Stimulated activated naive CD8-positive, alpha-beta T cell treated with anti-CD3 and anti-CD28 coated beads, Interleukin-15, Interleukin-2, amounts not matched to agents 100 ng/mL and 50 ng/mL, for 24 hours (primary cell): ENCODE measurements around the gene TBC1D7.

ENCODE experiments used
- H3K27ac Mint-ChIP-seq: one replicate; pipeline ENCODE4 v1.8.0; 2021; ENCODE audit warnings: mild to moderate bottlenecking, mixed read lengths
- H3K27me3 Mint-ChIP-seq: one replicate; pipeline ENCODE4 v1.8.0; 2021; ENCODE audit warnings: mixed read lengths
- H3K36me3 Mint-ChIP-seq: one replicate; pipeline ENCODE4 v1.8.0; 2021; ENCODE audit warnings: low read depth, mixed read lengths
- H3K4me1 Mint-ChIP-seq: one replicate; pipeline ENCODE4 v1.8.0; 2021; ENCODE audit warnings: low read depth, mixed read lengths
- H3K4me3 Mint-ChIP-seq: one replicate; pipeline ENCODE4 v1.8.0; 2021; ENCODE audit warnings: mild to moderate bottlenecking, mixed read lengths
- H3K9me3 Mint-ChIP-seq: one replicate; pipeline ENCODE4 v1.8.0; 2021; ENCODE audit warnings: mixed read lengths

TBC1D7 gene

DNA sequence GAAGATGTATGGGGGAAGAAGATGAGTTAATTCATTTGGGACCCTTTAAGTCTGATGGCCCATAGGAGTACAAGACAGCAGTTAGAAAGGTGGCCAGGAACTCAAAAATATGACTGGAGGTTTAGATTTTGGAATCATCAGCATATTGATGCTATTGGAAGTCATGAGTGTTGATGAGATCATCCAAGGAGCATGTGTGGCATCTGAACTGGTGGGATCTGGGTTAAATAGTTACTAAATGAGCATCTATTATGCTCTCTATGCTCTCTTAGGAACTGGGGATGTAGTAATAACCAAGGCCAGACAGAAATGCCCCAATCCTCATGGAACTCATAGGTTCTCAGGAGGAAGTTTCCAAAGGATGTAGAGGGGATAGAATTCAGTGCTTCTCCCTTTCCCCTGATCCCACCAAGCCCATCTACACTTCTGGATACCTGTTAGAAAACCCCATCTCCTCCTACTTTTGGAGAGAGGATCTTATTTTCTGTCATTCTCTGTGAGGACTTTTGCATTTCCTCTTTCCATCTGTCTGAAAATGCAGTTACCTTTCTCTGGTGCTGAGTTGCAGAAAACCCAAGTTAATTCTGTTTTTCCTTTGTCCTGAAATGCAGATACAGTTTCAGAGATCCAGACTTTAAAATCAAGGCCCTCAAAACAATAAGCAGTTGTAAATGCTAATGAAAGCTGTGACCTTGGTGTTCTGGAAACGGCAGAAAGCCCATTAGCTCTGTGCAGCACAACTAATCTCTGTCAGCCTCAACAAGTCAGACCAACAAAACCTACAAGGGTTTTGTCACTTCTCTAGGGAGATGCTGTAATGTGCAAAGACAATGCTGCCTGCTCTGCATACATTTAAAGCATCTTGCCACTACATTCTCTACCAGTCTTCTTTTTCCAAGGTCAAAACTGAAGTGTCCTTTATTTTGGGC, 65.8 kb downstream of the TBC1D7 start:
- H3K36me3 Mint-ChIP-seq, result peaks cover 3% of the 10 kb centered on the region
- H3K27me3 Mint-ChIP-seq, result no peaks in the 10 kb centered on the region
- H3K9me3 Mint-ChIP-seq, result peaks cover 5% of the 10 kb centered on the region
- no peak overlapping the region for H3K4me3 Mint-ChIP-seq
- H3K27ac Mint-ChIP-seq, result peak overlapping the region; percentile 1
- H3K4me1 Mint-ChIP-seq, result peaks cover 35% of the 10 kb centered on the region

DNA sequence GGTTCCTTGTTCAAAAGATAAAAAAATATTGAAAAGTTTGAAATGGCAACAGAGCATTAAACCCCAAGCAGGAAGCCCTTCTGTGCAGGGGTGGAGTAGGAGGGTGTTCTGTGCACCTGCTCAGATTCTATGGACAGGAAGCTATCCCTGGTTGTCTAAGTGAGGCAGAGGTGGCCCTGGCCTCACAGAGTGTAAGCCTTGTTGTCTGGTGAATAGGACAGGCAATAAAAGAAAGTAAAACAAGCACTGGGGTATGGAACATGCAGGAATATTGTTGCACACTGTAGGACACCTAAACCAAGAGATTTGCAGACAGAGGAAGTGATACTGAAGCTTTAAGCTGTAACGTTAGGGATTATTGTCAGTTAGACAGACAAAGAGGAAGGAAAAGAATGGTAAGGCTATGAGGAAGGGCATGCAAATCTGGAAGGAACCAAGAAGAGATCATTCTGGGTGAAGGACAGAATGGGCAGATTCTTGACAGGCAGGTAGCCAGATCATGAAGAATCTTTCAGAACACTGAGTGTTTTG, 66.8 kb downstream of the TBC1D7 start:
- Mint-ChIP-seq H3K4me3 (no peak overlapping the region), H3K36me3 (no peaks in the 10 kb centered on the region), H3K27ac (peak overlapping the region; percentile 1), H3K4me1 (peaks cover 26% of the 10 kb centered on the region), H3K27me3 (no peaks in the 10 kb centered on the region), H3K9me3 (peaks cover 4% of the 10 kb centered on the region)

DNA sequence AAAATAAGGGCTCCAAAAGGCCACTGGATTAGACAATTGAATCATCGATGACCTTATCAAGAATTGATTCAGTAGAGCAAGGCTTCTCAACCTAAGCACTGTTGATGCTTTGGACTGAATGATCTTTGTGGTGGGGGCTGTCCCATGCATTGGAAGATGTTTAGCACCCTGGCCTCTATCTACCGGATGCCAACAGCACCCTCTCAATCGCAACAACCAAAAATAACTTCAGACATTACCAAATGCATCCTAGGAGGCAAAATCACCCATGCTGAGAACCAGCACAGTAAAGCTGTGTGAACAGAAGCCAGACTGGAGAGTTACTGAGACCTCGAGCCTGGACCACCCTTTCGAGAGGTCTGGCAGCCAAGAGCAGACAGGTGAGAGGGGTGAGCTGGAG, 67.5 kb downstream of the TBC1D7 start:
- Mint-ChIP-seq H3K4me1 (peaks cover 29% of the 10 kb centered on the region), H3K27me3 (no peaks in the 10 kb centered on the region), H3K9me3 (peaks cover 7% of the 10 kb centered on the region), H3K4me3 (no peak overlapping the region), H3K27ac (no peak overlapping the region), H3K36me3 (no peaks in the 10 kb centered on the region)

DNA sequence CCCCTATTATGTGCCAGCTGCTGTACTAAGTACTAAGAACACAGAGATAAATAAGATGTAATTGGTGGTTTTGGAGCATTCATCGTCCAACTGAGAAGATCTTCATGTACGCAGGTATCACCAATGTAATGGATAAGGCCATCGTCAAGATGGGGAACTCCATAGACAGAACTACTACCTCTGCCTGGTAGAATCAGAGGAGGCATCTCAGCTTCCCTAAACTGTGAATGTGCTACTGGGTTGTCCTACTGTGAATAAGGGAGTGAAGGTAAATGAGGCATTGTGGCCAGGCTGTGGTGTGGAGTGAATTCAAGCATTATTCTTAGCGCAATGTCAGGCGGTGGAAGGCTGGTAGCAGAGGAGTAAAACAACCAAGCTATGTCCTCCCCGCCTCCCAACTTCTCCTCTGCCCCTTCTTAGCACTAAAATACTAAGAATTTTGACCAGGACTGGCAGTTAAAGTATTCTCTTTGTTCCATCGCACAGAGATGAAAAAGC, 68.2 kb downstream of the TBC1D7 start:
- no peak overlapping the region for H3K4me3 Mint-ChIP-seq

DNA sequence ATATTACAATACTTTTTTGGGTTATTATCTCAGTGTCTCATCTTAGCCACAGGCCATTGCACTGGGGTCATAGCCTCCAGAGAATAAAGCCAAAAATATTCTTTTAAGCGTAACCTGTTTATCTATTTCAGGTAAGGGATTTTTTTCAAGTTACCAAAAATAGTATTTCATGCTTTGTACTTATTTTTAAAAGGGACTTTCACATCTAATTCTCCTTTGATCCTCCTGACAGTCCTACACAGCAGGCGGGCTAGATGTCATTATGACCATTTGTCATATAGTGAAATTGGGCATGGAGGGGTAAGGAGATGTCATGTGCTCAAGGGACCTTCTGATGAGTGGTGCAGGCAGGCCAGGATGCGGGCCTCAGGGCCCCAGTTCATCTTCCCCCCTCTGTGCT, 68.9 kb downstream of the TBC1D7 start:
- Mint-ChIP-seq H3K36me3 (no peaks in the 10 kb centered on the region), H3K27ac (no peak overlapping the region), H3K27me3 (no peaks in the 10 kb centered on the region), H3K9me3 (peaks cover 7% of the 10 kb centered on the region), H3K4me3 (no peak overlapping the region), H3K4me1 (peaks cover 29% of the 10 kb centered on the region)

More for the DNA sequence above, 68.2 kb downstream of the TBC1D7 start:
- H3K27me3 Mint-ChIP-seq, result no peaks in the 10 kb centered on the region
- H3K36me3 Mint-ChIP-seq, result no peaks in the 10 kb centered on the region
- peaks cover 7% of the 10 kb centered on the region for H3K9me3 Mint-ChIP-seq
- H3K4me1 Mint-ChIP-seq, result peaks cover 29% of the 10 kb centered on the region
- H3K27ac Mint-ChIP-seq, result no peak overlapping the region

DNA sequence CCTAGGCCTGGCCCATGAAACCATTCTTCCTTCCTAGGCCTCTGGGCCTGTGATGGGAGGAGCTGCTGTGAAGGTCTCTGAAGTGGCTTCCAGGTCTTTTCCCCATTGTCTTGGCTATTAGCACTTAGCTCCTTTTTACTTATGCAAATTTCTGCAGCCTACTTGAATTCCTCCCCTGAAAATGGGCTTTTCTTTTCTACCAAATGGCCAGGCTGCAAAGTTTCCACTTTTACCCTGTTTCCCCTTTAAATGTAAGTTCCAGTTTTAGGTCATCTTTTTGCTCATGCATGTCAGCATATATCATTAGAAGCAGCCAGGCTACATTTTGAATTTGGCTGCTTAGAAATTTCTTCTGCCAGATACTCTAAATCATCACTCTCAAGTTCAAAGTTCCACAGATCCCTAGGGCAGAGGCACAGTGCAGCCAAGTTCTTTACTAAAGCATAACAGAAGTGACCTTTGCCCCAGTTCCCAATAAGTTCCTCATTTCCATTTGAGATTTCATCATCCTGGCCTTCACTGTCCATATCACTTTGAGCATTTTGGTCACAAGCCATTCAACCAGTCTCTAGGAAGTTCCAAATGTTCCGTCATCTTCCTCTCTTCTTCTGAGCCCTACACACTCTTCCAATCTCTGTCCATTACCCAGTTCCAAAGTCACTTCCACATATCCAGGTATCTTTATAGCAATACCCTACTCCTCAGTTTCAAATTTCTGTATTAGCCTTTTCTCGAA, 71.9 kb downstream of the TBC1D7 start:
- H3K4me1 Mint-ChIP-seq, result peaks cover 20% of the 10 kb centered on the region
- no peak overlapping the region for H3K4me3 Mint-ChIP-seq
- H3K27me3 Mint-ChIP-seq, result no peaks in the 10 kb centered on the region
- no peak overlapping the region for H3K27ac Mint-ChIP-seq
- no peaks in the 10 kb centered on the region for H3K36me3 Mint-ChIP-seq
- H3K9me3 Mint-ChIP-seq, result peaks cover 7% of the 10 kb centered on the region
